SU-DHL-6 (cell line): ENCODE results near the gene ME2.

ENCODE experiments used
- H2AFZ ChIP-seq: fragments of 200-600 bp; sonication (generic); 2 replicates; pipeline ENCODE4 v1.6.1; 2014; ENCODE audit warnings: low read depth, mild to moderate bottlenecking, moderate library complexity, mixed read lengths, antibody characterized with exemption, low read length; ENCODE audit not compliant: severe bottlenecking
- H3F3A ChIP-seq: fragments of 200-600 bp; shearing (Covaris generic); 2 replicates; pipeline ENCODE4 v1.6.0; 2016; ENCODE audit warnings: antibody characterized with exemption, mild to moderate bottlenecking; ENCODE audit not compliant: insufficient read depth
- H3K27ac ChIP-seq: fragments of 200-600 bp; sonication (generic); 2 replicates; pipeline ENCODE4 v1.5.1; 2016; ENCODE audit warnings: low read depth, mild to moderate bottlenecking, low read length, moderate library complexity, mixed read lengths
- H3K27me3 ChIP-seq: fragments of 200-600 bp; sonication (generic), shearing (Covaris generic); 2 replicates; pipeline ENCODE4 v1.6.0; 2014; ENCODE audit warnings: mild to moderate bottlenecking, low read length
- H3K36me3 ChIP-seq: fragments of 200-600 bp; sonication (generic); 2 replicates; pipeline ENCODE4 v1.6.1; 2014; ENCODE audit warnings: mild to moderate bottlenecking, low read length, mixed read lengths
- H3K4me2 ChIP-seq: fragments of 300-600, 200-600 bp; shearing (Covaris generic), sonication (generic); 2 replicates; pipeline ENCODE4 v1.6.0; 2014; ENCODE audit warnings: low read length, low read depth, mild to moderate bottlenecking; ENCODE audit not compliant: poor library complexity, severe bottlenecking
- H3K4me3 ChIP-seq: fragments of 200-600 bp; sonication (generic); 2 replicates; pipeline ENCODE4 v1.5.1; 2014; ENCODE audit warnings: antibody characterized with exemption, low read length, mild to moderate bottlenecking, mixed read lengths; ENCODE audit not compliant: insufficient read depth, poor library complexity, severe bottlenecking
- H3K79me2 ChIP-seq: fragments of 200-600 bp; sonication (generic); 2 replicates; pipeline ENCODE4 v1.6.1; 2014; ENCODE audit warnings: mild to moderate bottlenecking, low read length, moderate library complexity; ENCODE audit not compliant: insufficient read depth
- H3K9ac ChIP-seq: fragments of 200-600 bp; sonication (generic); 2 replicates; pipeline ENCODE4 v1.7.0; 2014; ENCODE audit warnings: mild to moderate bottlenecking, low read length
- H3K9me2 ChIP-seq: fragments of 200-600 bp; sonication (generic); replicated peaks from 2 replicates; pipeline ENCODE4 v1.6.1; 2014; ENCODE audit warnings: low read length; ENCODE audit not compliant: insufficient read depth
- H3K9me3 ChIP-seq: fragments of 200-600 bp; sonication (generic); 2 replicates; pipeline ENCODE4 v1.6.1; 2014; ENCODE audit warnings: low read length, mixed read lengths; ENCODE audit not compliant: insufficient read depth
- H4K20me1 ChIP-seq: fragments of 200-600 bp; sonication (generic); 2 replicates; pipeline ENCODE4 v1.6.1; 2014; ENCODE audit warnings: low read depth, mild to moderate bottlenecking, antibody characterized with exemption, low read length, moderate library complexity, mixed read lengths
- EZH2phosphoT487 ChIP-seq: fragments of 200-600 bp; sonication (generic), shearing (Covaris generic); conservative IDR thresholded peaks from 2 replicates; pipeline ENCODE4 v1.6.1; 2018; ENCODE audit warnings: mild to moderate bottlenecking, antibody characterized with exemption, low read length, moderate library complexity, mixed read lengths
- TF ChIP-seq, protein P1 (sequence below): fragments of 200-600 bp; sonication (generic); IDR thresholded peaks from one replicate; pipeline ENCODE4 v1.5.1; 2017; ENCODE audit warnings: antibody characterized with exemption, mild to moderate bottlenecking, low read length, moderate library complexity; ENCODE audit not compliant: insufficient read depth, poor library complexity, severe bottlenecking

Gene ME2

DNA sequence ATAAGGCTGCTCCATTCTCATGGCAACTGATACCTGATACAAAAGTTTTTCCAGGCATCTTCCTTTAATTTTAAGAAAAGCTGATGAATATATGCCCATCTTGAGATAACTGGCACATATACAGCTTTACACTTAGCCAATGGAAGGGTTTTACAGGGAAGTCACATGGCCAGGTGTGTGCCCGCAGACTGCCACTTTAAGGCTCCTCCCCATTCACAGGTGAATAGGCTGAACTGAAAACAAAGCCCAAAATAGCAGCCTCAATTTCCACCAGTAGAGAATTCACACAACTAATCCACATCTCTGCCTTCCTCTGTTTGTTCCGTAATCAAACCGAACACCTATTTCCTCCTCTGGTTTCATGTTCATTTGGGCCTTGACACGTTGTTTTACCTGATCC is 9.8 kb upstream of the ME2 start:
- H3K9me3 ChIP-seq = no peaks in the 10 kb centered on the region
- no peak overlapping the region for H3K4me3 ChIP-seq
- no peaks in the 10 kb centered on the region for H3K9me2 ChIP-seq
- no peak overlapping the region for H3K27ac ChIP-seq
- no peak overlapping the region for H2AFZ ChIP-seq
- no peaks in the 10 kb centered on the region for H3K27me3 ChIP-seq
- H3F3A ChIP-seq = no peaks in the 10 kb centered on the region
- H3K9ac ChIP-seq = no peak overlapping the region
- TF ChIP-seq, protein P1, sequence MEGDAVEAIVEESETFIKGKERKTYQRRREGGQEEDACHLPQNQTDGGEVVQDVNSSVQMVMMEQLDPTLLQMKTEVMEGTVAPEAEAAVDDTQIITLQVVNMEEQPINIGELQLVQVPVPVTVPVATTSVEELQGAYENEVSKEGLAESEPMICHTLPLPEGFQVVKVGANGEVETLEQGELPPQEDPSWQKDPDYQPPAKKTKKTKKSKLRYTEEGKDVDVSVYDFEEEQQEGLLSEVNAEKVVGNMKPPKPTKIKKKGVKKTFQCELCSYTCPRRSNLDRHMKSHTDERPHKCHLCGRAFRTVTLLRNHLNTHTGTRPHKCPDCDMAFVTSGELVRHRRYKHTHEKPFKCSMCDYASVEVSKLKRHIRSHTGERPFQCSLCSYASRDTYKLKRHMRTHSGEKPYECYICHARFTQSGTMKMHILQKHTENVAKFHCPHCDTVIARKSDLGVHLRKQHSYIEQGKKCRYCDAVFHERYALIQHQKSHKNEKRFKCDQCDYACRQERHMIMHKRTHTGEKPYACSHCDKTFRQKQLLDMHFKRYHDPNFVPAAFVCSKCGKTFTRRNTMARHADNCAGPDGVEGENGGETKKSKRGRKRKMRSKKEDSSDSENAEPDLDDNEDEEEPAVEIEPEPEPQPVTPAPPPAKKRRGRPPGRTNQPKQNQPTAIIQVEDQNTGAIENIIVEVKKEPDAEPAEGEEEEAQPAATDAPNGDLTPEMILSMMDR = no peak
- TF ChIP-seq EZH2phosphoT487 = no peak
- H4K20me1 ChIP-seq = no peaks in the 10 kb centered on the region
- no peak overlapping the region for H3K4me2 ChIP-seq
- no peaks in the 10 kb centered on the region for H3K79me2 ChIP-seq
- H3K36me3 ChIP-seq = no peaks in the 10 kb centered on the region

DNA sequence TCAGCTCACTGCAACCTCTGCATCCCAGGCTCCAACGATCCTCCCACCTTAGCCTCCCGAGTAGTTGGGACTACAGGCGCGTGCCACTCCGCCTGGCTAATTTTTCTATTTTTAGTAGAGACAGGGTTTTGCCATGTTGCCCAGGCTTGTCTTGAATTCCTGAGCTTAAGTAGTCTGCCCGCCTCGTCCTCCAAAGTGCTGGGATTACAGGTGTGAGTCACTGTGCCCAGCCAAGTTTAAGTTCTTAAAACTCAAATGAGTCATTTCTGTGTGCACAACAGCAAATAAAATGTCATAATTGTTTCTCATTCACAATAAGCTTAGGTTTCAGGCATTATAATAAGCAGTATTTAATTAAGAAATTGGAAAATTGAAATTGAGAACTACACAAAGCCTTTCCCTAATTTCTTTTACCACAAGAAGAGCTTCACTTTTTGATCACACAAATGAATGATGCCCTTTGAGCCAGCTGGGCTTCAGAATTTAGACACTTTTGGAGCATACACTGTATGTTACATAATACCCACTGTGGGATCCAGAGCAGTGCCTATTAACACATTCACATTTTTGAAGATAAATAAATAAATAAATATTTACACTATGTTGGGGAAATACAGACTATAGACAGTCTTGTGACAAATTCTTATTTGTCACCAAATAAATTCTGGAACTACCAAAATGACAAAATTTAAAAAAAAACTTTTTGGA is 8.6 kb upstream of the ME2 start:
- Histone ChIP-seq H2AFZ (no peak overlapping the region), H3K36me3 (no peaks in the 10 kb centered on the region), H4K20me1 (no peaks in the 10 kb centered on the region), H3K79me2 (no peaks in the 10 kb centered on the region), H3K4me2 (no peak overlapping the region), H3K9me3 (no peaks in the 10 kb centered on the region), H3K9me2 (no peaks in the 10 kb centered on the region), H3K9ac (no peak overlapping the region), H3K27ac (no peak overlapping the region), H3K27me3 (no peaks in the 10 kb centered on the region), H3F3A (no peaks in the 10 kb centered on the region), H3K4me3 (no peak overlapping the region)
- TF ChIP-seq EZH2phosphoT487 = no peak
- TF ChIP-seq, protein P1 = no peak

DNA sequence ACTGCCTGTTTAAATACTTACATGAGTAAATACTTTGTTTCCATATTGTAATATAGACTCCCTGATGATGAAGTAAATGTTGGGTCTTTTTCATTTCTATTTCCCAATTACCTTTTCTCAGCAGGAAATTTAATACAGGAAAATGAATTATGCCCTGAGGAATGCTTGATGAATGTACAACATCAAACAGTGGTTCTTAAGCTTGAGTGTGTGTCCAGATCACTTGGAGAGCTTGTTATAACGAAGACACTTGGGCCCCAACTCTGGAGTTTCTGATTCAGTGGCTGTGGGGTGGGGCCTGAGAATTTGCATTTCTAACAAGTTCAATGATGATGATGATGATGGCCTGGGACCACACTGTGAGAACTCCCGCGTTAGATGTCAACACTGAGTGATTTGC is 7.1 kb upstream of the ME2 start:
- Histone ChIP-seq H3K4me2 (no peak overlapping the region), H3K9me3 (no peaks in the 10 kb centered on the region), H2AFZ (no peak overlapping the region), H3K27ac (no peak overlapping the region), H3K9me2 (no peaks in the 10 kb centered on the region), H3K4me3 (no peak overlapping the region), H3K27me3 (no peaks in the 10 kb centered on the region), H3F3A (no peaks in the 10 kb centered on the region), H3K79me2 (no peaks in the 10 kb centered on the region), H3K36me3 (no peaks in the 10 kb centered on the region), H4K20me1 (no peaks in the 10 kb centered on the region), H3K9ac (no peak overlapping the region)
- TF ChIP-seq, protein P1 = no peak
- no peak for TF ChIP-seq EZH2phosphoT487
